ENCODE measurements around the gene PKIG. TPM values are rescaled to one million over a fixed set of nuclear protein-coding genes. Genes with fewer than 3 reads are reported as not detected.
"Not testable (repeated sequence)": the region's sequence is repeated elsewhere in the genome, so short reads cannot be mapped to it uniquely, and the experiment has no call there.

The PKIG gene
- polyA plus RNA-seq, 6 donors from 2014 or later = 74.7 to 219 (median 103) TPM

DNA sequence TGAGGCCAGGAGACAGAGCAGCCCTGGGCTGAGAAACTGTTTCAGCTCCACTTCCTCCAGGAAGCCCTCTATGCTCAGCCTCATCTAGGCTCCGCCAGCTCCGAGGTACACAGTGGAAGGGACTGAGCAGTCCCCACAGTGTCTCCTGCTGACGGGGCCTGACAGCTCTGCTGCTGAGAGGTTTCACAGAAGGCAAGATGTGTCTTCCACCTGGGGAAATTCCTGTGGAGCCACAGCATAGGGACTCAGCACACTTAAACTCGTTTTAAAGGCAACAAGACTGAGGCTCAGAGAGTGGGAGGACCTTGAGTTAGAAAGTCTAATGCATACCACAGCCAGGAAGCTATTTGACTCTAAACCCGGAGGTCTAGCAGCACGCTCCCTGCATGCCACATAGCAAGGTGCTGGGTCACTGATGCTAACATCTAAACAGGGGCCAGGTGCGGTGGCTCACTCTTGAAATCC is 62.3 kb downstream of the PKIG start:
- DNase-seq = no peak
- peak; percentile 12 to 32 for ATAC-seq (ENCODE audit: low read depth in 2 of 2)
- peak overlapping the region in 4 of 8 donors; percentile 27 to 39 (median 31) for H3K4me3 Mint-ChIP-seq

DNA sequence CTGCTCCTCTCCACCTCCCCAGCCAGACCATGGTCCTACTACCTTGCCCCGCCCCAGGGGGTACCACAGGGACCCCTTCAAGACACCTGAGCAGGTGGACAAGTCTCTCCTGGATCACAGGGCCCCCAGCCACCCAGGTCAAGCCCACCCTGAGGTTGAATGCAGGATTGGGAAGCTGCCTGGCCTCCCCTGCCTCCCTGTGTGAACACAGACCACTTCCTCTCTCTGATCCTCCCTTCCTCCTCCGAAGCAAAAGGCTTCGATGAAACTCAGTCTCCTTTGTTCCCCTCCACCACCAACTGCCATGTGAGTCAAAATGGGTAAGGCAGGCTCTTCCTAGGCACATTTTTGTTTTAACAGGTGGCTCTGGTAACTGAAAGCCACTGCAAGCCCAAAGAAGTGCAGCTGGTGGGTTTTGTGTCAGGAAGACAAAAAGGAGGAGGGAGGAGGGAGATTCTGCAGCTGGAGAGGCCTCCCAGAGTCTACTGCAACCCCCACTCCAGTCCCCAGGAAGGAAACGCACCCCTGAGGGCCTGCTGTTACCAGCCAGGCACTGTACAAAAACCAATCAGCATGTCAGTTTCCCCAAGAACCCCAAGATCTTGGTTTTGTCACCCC is 63.8 kb downstream of the PKIG start:
- H3K4me3 Mint-ChIP-seq = peak overlapping the region in 4 of 8 donors; percentile 48 to 83 (median 56)
- no peaks in the 10 kb centered on the region for H3K9me3 Mint-ChIP-seq
- ATAC-seq (ENCODE audit: low read depth in 2 of 2) (peak in 1 of 2 donors; percentile 13), DNase-seq (no peak)
- H3K36me3 Mint-ChIP-seq = no peaks in the 10 kb centered on the region
- no peaks in the 10 kb centered on the region for H3K27me3 Mint-ChIP-seq
- H3K27ac Mint-ChIP-seq = peak overlapping the region in 4 of 6 donors; percentile 30 to 85 (median 68)
- peaks cover 44 to 79% (median 66%) of the 10 kb centered on the region in 3 donors for H3K4me1 Mint-ChIP-seq

More for the DNA sequence above, 62.3 kb downstream of the PKIG start:
- H3K27me3 Mint-ChIP-seq = no peaks in the 10 kb centered on the region
- peaks cover 0 to 4% (median 0%) of the 10 kb centered on the region in 7 donors for H3K9me3 Mint-ChIP-seq
- peaks cover 37 to 73% (median 61%) of the 10 kb centered on the region in 3 donors for H3K4me1 Mint-ChIP-seq
- H3K36me3 Mint-ChIP-seq = no peaks in the 10 kb centered on the region
- peak overlapping the region in 2 of 6 donors; percentile 65 to 71 for H3K27ac Mint-ChIP-seq

DNA sequence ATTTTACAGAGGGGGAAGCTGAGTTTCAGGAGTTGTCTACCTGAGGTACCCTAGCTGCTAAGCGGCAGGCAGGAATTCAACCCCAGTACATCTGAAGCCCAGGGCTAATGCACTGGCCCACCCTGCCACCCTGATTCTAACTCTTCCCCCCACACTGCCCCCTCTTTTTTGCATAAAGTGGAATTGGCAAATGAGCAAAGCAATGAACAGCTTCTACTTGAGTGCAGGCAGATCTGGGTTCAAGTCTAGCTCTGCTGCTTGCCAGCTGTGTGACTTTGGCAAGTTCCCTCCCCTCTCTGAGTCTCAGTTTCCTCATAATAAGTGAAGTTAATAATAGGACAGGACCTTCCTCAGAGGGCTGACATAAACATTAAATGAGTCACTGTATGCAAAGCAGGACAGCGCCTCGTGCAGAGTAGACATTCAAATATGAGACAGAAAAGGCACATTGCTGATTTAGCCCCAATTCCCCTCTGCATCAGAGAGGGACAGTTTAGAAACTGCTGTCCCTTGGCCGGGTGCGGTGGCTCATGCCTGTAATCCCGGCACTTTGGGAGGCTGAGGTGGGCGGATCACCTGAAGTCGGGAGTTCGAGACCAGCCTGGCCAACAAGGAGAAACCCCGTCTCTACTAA is 64.4 kb downstream of the PKIG start:
- DNase-seq (peak; percentile 36), ATAC-seq (ENCODE audit: low read depth in 2 of 2) (peak; percentile 60 to 66)
- no peaks in the 10 kb centered on the region for H3K9me3 Mint-ChIP-seq
- H3K4me1 Mint-ChIP-seq = peaks cover 40 to 73% (median 63%) of the 10 kb centered on the region in 3 donors
- no peaks in the 10 kb centered on the region for H3K36me3 Mint-ChIP-seq
- peak overlapping the region in 5 of 6 donors; percentile 84 to 97 (median 90) for H3K27ac Mint-ChIP-seq
- H3K4me3 Mint-ChIP-seq = peak overlapping the region; percentile 35 to 83 (median 63)
- H3K27me3 Mint-ChIP-seq = no peaks in the 10 kb centered on the region

DNA sequence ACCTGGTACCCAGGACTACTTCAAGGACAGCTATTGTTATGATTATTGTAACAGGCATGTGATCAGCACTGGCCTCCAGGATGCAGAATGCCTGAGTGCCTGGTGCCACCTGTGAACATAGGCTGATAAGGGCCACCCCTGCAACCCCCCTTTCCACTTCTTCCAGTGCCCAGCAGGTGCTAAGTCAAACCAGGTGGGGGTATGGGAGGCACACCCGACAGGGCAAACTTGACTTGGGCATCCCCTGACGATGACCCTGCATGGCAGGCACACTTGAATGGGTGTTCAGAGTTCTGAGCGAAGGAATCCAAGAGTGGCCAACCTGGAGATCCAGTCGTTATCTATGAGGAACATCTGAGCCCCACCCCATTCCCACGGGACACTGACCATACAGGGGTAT is 65.7 kb downstream of the PKIG start:
- H3K27ac Mint-ChIP-seq = no peak overlapping the region
- H3K4me1 Mint-ChIP-seq = peaks cover 36 to 64% (median 58%) of the 10 kb centered on the region in 3 donors
- no peaks in the 10 kb centered on the region for H3K36me3 Mint-ChIP-seq
- ATAC-seq (ENCODE audit: low read depth in 2 of 2) (no peak), DNase-seq (no peak)
- H3K4me3 Mint-ChIP-seq = peak overlapping the region in 3 of 8 donors; percentile 19 to 81 (median 70)
- H3K9me3 Mint-ChIP-seq = no peaks in the 10 kb centered on the region
- H3K27me3 Mint-ChIP-seq = no peaks in the 10 kb centered on the region

DNA sequence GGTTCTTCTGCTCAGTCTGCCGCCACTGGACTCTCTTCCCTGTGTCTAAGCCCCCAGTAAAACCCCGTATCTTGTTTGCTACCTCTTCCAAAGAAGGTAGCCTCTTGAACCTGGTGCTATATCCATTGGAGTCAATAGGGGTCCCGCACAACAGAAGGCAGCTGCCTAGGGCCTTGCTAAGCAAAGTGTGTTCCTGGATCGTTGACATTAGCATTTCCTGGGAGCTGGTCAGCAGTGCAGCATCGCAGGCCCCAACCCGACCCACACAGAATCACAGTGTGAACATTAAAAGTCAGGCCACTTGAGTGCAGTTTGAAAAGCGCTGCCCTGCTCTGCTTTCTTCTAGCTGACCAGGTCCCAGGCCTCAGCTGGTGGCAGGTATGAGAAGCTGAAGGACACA is 66.2 kb downstream of the PKIG start:
- H3K27me3 Mint-ChIP-seq = no peaks in the 10 kb centered on the region
- no peaks in the 10 kb centered on the region for H3K36me3 Mint-ChIP-seq
- no peaks in the 10 kb centered on the region for H3K9me3 Mint-ChIP-seq
- peak overlapping the region in 4 of 8 donors; percentile 1 to 81 (median 22) for H3K4me3 Mint-ChIP-seq
- no peak for DNase-seq
- peaks cover 35 to 65% (median 58%) of the 10 kb centered on the region in 3 donors for H3K4me1 Mint-ChIP-seq
- ATAC-seq (ENCODE audit: low read depth in 2 of 2) = no peak
- peak overlapping the region in 1 of 6 donors; percentile 4 for H3K27ac Mint-ChIP-seq

DNA sequence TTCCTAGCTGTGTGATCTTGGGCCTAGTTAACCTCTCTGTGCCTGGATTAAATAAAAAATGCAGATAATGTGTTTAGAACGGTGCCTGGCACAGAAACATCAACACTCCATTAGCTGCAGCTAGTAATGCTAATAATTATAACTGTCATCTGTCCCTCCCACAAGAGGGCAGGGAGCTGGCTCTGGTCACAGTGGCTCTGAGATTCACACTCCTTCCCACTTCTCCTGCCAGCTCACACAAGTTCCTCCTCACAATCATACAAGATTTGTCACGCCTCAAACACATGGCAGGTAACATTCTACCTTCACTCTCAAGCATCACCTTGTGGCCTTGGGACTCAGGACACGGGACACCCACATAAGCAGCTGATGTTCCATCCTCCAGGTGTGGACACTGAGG is 66.7 kb downstream of the PKIG start:
- ATAC-seq (ENCODE audit: low read depth in 2 of 2) = no peak
- Mint-ChIP-seq H3K4me3 (peak overlapping the region in 5 of 8 donors; percentile 27 to 81 (median 36)), H3K36me3 (no peaks in the 10 kb centered on the region), H3K27ac (peak overlapping the region in 3 of 6 donors; percentile 5 to 16 (median 9)), H3K4me1 (peaks cover 30 to 61% (median 54%) of the 10 kb centered on the region in 3 donors), H3K9me3 (no peaks in the 10 kb centered on the region), H3K27me3 (no peaks in the 10 kb centered on the region)
- no peak for DNase-seq

DNA sequence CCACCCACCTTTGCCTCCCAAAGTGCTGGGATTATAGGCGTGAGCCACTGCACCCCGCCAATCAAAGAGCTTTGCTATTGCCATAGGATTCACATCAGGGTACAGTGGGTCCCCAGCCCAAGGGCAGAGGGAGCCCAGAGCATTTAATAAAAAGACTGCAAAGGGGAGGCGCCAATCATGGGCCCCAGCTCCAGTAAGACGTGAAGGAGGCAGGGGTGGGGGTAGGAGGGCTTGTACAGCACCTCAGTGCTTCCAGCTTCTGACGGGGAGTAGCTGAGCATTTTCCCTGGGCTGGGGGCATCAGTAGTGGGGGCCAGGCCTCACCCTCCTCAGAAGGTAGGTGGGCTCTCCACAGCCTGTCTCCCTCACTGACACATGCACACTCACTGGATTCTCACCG is 67.6 kb downstream of the PKIG start:
- no peaks in the 10 kb centered on the region for H3K27me3 Mint-ChIP-seq
- no peak for ATAC-seq (ENCODE audit: low read depth in 2 of 2)
- H3K9me3 Mint-ChIP-seq = no peaks in the 10 kb centered on the region
- H3K36me3 Mint-ChIP-seq = no peaks in the 10 kb centered on the region
- peak overlapping the region in 1 of 6 donors; percentile 54 for H3K27ac Mint-ChIP-seq
- no peak for DNase-seq
- H3K4me1 Mint-ChIP-seq = peaks cover 28 to 53% (median 46%) of the 10 kb centered on the region in 3 donors
- peak overlapping the region in 6 of 8 donors; percentile 47 to 91 (median 80) for H3K4me3 Mint-ChIP-seq

DNA sequence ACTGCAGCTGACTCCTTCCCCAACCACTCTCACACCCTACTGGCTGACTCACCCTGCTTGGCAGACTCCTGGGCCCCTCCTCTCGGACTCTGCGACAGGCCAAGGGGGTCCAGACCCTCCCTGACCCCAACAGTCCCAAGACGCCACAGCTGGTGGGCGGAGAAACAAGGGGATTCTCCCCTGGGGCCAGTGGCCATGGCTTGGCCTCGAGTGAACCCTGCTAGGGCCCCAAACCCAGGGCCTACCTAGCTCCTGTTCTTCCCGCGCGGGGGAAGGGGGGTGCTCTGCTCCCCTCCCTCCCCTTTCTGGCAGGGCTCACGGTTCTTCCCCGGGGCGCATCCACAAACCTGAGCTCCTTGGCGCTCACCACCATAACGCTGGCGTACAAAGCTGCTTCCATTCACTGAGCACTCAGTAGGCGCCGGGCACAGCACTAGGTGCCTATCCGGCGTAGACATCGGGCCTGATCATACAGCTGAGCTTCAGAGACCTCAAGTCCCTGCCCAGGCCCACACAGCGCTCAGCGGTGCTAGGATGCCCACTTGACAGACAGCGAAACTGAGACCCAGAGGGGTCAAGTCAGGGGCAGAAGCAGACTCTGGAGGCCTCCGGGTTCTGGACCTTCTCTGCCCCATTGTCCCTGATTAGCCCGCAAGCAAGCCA is 68.5 kb downstream of the PKIG start:
- ATAC-seq (ENCODE audit: low read depth in 2 of 2) (peak; percentile 8 to 40), DNase-seq (no peak)
- Mint-ChIP-seq H3K27ac (peak overlapping the region in 4 of 6 donors; percentile 54 to 80 (median 71)), H3K36me3 (no peaks in the 10 kb centered on the region), H3K9me3 (no peaks in the 10 kb centered on the region), H3K27me3 (no peaks in the 10 kb centered on the region), H3K4me1 (peaks cover 26 to 49% (median 42%) of the 10 kb centered on the region in 3 donors), H3K4me3 (peak overlapping the region; percentile 75 to 94 (median 83))

DNA sequence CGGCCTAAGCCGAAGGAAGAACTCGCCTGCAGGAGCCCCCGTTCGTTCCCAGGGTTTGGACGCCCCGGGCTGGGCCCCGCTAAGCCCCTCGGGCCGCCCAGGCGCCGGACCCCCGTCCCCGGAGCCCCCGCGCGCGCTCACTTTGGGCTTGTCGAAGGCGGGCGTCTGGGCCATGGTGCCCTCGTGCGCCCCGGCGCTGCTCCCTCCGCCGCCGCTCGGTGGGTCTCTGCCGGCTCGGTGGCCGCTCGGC is 69.0 kb downstream of the PKIG start:
- H3K27ac Mint-ChIP-seq = no peak overlapping the region
- H3K9me3 Mint-ChIP-seq = no peaks in the 10 kb centered on the region
- H3K4me3 Mint-ChIP-seq = peak overlapping the region; percentile 79 to 94 (median 86)
- DNase-seq (no peak), ATAC-seq (ENCODE audit: low read depth in 2 of 2) (peak in 1 of 2 donors; percentile 17)
- no peaks in the 10 kb centered on the region for H3K36me3 Mint-ChIP-seq
- H3K4me1 Mint-ChIP-seq = peaks cover 22 to 44% (median 38%) of the 10 kb centered on the region in 3 donors
- no peaks in the 10 kb centered on the region for H3K27me3 Mint-ChIP-seq

DNA sequence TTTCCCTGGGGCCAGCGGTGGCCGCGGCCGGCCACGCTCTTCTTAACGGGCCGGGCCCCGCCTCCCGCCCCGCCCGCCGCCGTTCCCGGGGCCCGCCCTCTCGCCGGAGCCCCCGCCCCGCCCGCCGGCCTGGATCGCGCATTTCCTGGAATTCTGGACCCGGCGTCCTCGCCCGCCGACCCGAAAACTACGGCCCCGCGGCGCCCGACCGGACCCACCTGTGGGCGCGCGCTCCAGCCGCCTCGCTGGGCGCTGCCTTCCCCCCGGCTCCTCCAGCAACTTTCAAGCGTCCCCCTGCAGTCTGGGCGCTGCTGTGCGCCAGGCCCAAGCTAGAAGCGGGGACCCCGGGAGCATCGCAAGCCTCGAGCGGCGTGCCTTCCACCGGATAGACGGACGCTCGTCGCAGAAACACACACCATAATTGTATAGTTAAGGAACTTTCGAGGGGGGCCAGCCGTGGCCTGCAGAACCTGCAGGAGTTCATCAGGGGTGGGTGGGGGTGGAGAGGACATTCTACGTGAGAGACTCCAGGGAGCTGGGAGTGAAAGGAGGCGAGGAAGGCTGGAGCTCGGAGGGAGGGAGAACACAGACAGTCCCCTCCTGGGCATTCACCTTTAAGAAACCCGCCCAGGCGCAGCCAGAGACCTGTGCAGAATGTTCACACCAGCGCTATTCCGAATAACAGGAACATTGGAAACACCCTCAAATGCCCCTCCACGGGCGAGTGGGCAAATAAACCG is 69.5 kb downstream of the PKIG start, which contains the start of gene ADA:
Gene ADA (minus strand): TSS at position 16 of the 740 bp plus-strand sequence. CDS start 92 bp downstream, outside the sequence.
- ATAC-seq (ENCODE audit: low read depth in 2 of 2) = peak; percentile 62 to 74
- DNase-seq = peak; percentile 39
- Mint-ChIP-seq H3K9me3 (no peaks in the 10 kb centered on the region), H3K4me1 (peaks cover 18 to 39% (median 33%) of the 10 kb centered on the region in 3 donors), H3K36me3 (no peaks in the 10 kb centered on the region), H3K27ac (peak within 1 kb of the TSS; percentile 16 to 93 (median 79)), H3K4me3 (peak within 1 kb of the TSS; percentile 79 to 94 (median 88)), H3K27me3 (no peaks in the 10 kb centered on the region)

DNA sequence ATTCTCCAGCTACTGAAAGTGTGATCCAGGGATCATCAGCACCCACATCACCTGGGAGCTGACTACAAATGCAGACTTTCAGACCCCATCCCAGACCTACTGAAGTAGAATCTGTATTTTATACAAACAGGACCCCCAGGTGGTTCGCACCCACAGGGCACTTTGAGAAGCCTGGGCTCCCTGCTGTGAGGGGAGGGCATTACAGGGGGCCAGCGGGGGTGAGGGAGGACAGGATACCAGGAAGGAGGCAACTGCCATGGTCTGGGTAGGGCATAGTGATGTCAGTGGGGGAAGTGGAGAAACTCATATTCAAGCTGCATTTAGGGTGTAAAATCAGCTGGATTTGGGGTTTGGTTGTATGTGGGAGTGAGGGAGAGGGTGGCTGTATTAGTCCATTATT is 71.2 kb downstream of the PKIG start:
- Mint-ChIP-seq H3K4me1 (peaks cover 16 to 29% (median 25%) of the 10 kb centered on the region in 3 donors), H3K9me3 (peaks cover 0 to 5% (median 0%) of the 10 kb centered on the region in 7 donors), H3K27me3 (no peaks in the 10 kb centered on the region), H3K4me3 (peak overlapping the region in 7 of 8 donors; percentile 56 to 91 (median 87)), H3K27ac (peak overlapping the region in 2 of 6 donors; percentile 16 to 49), H3K36me3 (no peaks in the 10 kb centered on the region)
- no peak for ATAC-seq (ENCODE audit: low read depth in 2 of 2)
- no peak for DNase-seq

DNA sequence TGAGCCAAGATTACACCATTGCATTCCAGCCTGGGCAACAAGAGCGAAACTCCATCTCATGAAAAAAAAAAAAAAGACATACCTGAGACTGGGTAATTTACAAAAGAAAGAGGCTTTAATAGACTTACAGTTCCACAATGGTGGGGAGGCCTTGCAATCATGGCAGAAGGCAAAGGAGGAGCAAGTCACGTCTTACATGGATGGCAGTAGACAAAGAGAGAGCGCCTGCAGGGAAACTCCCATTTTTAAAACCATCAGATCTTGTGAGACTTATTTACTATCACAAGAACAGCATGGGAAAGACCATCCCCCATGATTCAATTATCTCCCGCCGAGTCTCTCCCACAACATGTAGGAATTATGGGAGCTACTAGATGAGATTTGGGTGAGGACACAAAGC is 71.8 kb downstream of the PKIG start:
- H3K9me3 Mint-ChIP-seq; DNase-seq; ATAC-seq (ENCODE audit: low read depth in 2 of 2); H3K27me3 Mint-ChIP-seq; H3K36me3 Mint-ChIP-seq: not testable (repeated sequence)
- Mint-ChIP-seq H3K4me3 (peak overlapping the region in 3 of 8 donors; percentile 34 to 87 (median 35)), H3K27ac (peak overlapping the region in 3 of 6 donors; percentile 45 to 94 (median 72)), H3K4me1 (peaks cover 16 to 28% (median 22%) of the 10 kb centered on the region in 3 donors)

DNA sequence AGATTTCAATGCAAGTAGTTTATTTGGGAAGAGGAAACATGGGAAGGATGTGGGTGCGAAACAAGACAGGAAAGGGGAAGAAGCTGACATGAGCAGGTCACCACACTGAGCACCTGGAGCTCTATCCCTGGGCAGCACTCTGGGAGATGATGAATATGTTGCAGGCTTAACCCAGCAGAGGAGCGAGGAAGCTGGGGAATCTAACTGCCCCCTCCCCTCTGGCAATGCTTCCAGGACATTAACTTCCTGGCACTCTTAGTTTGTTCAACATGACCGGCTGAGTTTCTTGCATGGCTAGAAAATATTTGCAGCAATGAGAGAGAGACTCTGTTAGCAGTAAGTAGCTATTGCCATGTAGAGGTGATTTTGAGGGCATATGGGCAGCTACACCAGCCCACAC is 74.1 kb downstream of the PKIG start:
- DNase-seq (no peak), ATAC-seq (ENCODE audit: low read depth in 2 of 2) (no peak)
- H3K4me1 Mint-ChIP-seq = peaks cover 7 to 13% (median 8%) of the 10 kb centered on the region in 3 donors
- no peak overlapping the region for H3K4me3 Mint-ChIP-seq
- no peaks in the 10 kb centered on the region for H3K36me3 Mint-ChIP-seq
- no peaks in the 10 kb centered on the region for H3K27me3 Mint-ChIP-seq
- no peak overlapping the region for H3K27ac Mint-ChIP-seq
- H3K9me3 Mint-ChIP-seq = peaks cover 0 to 5% (median 0%) of the 10 kb centered on the region in 7 donors

Data from naive B cell (primary cell).